Measurements from ENCODE around the gene USP24. TPM values are rescaled to one million over a fixed set of nuclear protein-coding genes. Genes with fewer than 3 reads are reported as not detected.

USP24 gene
- polyA plus RNA-seq, 1 donor (not counting 4 experiments of a cell fraction or from before 2014, with no cell fraction given) = 22.5 TPM

DNA sequence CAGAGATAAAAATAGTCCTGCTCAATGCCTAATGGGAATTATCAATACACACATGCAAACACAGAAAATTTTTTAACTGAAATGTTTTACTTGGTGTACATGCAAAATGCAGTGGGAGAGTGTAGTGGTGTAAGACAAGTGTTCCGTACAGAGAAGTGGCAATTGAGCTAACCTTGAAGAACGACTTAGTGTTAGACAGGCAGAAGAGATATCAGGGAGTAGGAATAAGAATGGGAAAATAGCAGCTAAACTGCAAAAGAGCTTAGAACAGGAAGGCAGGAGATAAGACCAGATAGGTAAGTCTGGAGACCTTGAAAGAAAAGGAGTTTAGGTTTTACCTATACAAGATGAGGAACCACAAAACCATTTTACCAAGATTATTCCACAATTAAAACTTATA, 9.0 kb downstream of the USP24 start:
- no peak overlapping the region for H2AFZ ChIP-seq (ENCODE audit: control insufficient read depth, low read length)
- peaks cover 2% of the 10 kb centered on the region for H3K9me1 ChIP-seq (ENCODE audit: control insufficient read depth, extremely low read depth, insufficient read depth, low read length)
- dilution Hi-C loops (cut with MboI; ENCODE audit: extremely low pct_ligation_motif_present, low sequenced_read_pairs) = no loop called here
- H3K27me3 ChIP-seq (ENCODE audit: control insufficient read depth, extremely low read depth, insufficient read depth, low read length) = no peaks in the 10 kb centered on the region
- H3K79me2 ChIP-seq (ENCODE audit: control insufficient read depth, insufficient read depth, low read length) = peaks cover 91% of the 10 kb centered on the region
- peaks cover 7% of the 10 kb centered on the region for H3K4me1 ChIP-seq (ENCODE audit: control insufficient read depth, extremely low read depth, insufficient read depth, low read length)
- no peak for FAIRE-seq
- H3K27ac ChIP-seq (ENCODE audit: control insufficient read depth, insufficient read depth, low read length) = no peak overlapping the region
- H3K4me3 ChIP-seq (ENCODE audit: control insufficient read depth in 2 of 3, extremely low read depth in 1 of 3, insufficient read depth in 2 of 3, low read depth in 1 of 3, low read length in 3 of 3) = no peak overlapping the region
- no peaks in the 10 kb centered on the region for H4K20me1 ChIP-seq (ENCODE audit: control insufficient read depth, extremely low read depth, insufficient read depth, low read length)
- H3K9ac ChIP-seq (ENCODE audit: control insufficient read depth, extremely low read depth, insufficient read depth, low read length) = no peak overlapping the region
- H3K4me2 ChIP-seq (ENCODE audit: control insufficient read depth, extremely low read depth, insufficient read depth, low read depth, low read length) = no peak overlapping the region
- DNase-seq (ENCODE audit: low read depth, low spot score) = no peak
- no peaks in the 10 kb centered on the region for H3K36me3 ChIP-seq (ENCODE audit: control insufficient read depth in 2 of 2, extremely low read depth in 1 of 2, insufficient read depth in 2 of 2, low read length in 2 of 2)
- H3K9me3 ChIP-seq (ENCODE audit: control insufficient read depth, low read depth, low read length) = no peaks in the 10 kb centered on the region
- TF ChIP-seq, protein P1, sequence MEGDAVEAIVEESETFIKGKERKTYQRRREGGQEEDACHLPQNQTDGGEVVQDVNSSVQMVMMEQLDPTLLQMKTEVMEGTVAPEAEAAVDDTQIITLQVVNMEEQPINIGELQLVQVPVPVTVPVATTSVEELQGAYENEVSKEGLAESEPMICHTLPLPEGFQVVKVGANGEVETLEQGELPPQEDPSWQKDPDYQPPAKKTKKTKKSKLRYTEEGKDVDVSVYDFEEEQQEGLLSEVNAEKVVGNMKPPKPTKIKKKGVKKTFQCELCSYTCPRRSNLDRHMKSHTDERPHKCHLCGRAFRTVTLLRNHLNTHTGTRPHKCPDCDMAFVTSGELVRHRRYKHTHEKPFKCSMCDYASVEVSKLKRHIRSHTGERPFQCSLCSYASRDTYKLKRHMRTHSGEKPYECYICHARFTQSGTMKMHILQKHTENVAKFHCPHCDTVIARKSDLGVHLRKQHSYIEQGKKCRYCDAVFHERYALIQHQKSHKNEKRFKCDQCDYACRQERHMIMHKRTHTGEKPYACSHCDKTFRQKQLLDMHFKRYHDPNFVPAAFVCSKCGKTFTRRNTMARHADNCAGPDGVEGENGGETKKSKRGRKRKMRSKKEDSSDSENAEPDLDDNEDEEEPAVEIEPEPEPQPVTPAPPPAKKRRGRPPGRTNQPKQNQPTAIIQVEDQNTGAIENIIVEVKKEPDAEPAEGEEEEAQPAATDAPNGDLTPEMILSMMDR (optimal IDR thresholded peaks at IDR 0.05 in 1 of 3, IDR thresholded peaks at IDR 0.05 in 1 of 3, conservative IDR thresholded peaks at IDR 0.05 in 1 of 3; ENCODE audit: extremely low read depth in 1 of 3, insufficient read depth in 2 of 3, low read length in 3 of 3) = no peak
- no peak for TF ChIP-seq EZH2 (IDR thresholded peaks at IDR 0.05; ENCODE audit: low read length)

DNA sequence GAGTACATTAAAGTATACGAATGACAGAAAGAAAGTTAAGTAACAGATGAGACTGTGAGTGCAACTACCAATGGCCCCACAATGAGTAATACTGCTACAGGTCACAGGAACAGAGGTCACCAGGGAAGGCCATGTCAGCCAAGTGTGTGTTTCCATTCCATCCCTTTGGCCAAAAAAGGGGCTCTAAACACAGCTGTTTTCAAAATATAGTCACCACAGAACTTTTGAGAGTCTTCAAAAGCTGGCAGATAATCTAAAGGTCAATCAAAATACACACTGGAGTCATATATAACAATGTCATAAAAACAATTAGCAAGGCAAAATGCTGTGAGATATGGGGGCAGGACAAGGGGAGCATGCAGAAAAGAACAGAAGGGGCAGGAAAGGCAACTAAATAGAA, 10.2 kb downstream of the USP24 start:
- no peak overlapping the region for H3K4me2 ChIP-seq (ENCODE audit: control insufficient read depth, extremely low read depth, insufficient read depth, low read depth, low read length)
- peak; percentile 5 for FAIRE-seq
- H3K36me3 ChIP-seq (ENCODE audit: control insufficient read depth in 2 of 2, extremely low read depth in 1 of 2, insufficient read depth in 2 of 2, low read length in 2 of 2) = no peaks in the 10 kb centered on the region
- no peaks in the 10 kb centered on the region for H3K9me1 ChIP-seq (ENCODE audit: control insufficient read depth, extremely low read depth, insufficient read depth, low read length)
- H3K27me3 ChIP-seq (ENCODE audit: control insufficient read depth, extremely low read depth, insufficient read depth, low read length) = no peaks in the 10 kb centered on the region
- DNase-seq (ENCODE audit: low read depth, low spot score) = no peak
- no peak overlapping the region for H3K4me3 ChIP-seq (ENCODE audit: control insufficient read depth in 2 of 3, extremely low read depth in 1 of 3, insufficient read depth in 2 of 3, low read depth in 1 of 3, low read length in 3 of 3)
- no peak overlapping the region for H2AFZ ChIP-seq (ENCODE audit: control insufficient read depth, low read length)
- no peaks in the 10 kb centered on the region for H4K20me1 ChIP-seq (ENCODE audit: control insufficient read depth, extremely low read depth, insufficient read depth, low read length)
- H3K27ac ChIP-seq (ENCODE audit: control insufficient read depth, insufficient read depth, low read length) = no peak overlapping the region
- dilution Hi-C loops (cut with MboI; ENCODE audit: extremely low pct_ligation_motif_present, low sequenced_read_pairs) = no loop called here
- H3K4me1 ChIP-seq (ENCODE audit: control insufficient read depth, extremely low read depth, insufficient read depth, low read length) = no peaks in the 10 kb centered on the region
- H3K9me3 ChIP-seq (ENCODE audit: control insufficient read depth, low read depth, low read length) = no peaks in the 10 kb centered on the region
- H3K9ac ChIP-seq (ENCODE audit: control insufficient read depth, extremely low read depth, insufficient read depth, low read length) = no peak overlapping the region
- no peak for TF ChIP-seq EZH2 (IDR thresholded peaks at IDR 0.05; ENCODE audit: low read length)
- TF ChIP-seq, protein P1 (optimal IDR thresholded peaks at IDR 0.05 in 1 of 3, IDR thresholded peaks at IDR 0.05 in 1 of 3, conservative IDR thresholded peaks at IDR 0.05 in 1 of 3; ENCODE audit: extremely low read depth in 1 of 3, insufficient read depth in 2 of 3, low read length in 3 of 3) = no peak
- H3K79me2 ChIP-seq (ENCODE audit: control insufficient read depth, insufficient read depth, low read length) = peaks cover 86% of the 10 kb centered on the region

Measured in keratinocyte (primary cell).